Breast epithelium (tissue), 3 donors: ENCODE measurements around the gene CYP3A4.

Source experiments
- CTCF ChIP-seq, 3 donors: fragments of 450-650 bp; IDR thresholded peaks; one replicate each; pipeline ENCODE4 v1.5.1; 2016 to 2017; ENCODE audit warnings: antibody characterized with exemption in 3 of 3, mild to moderate bottlenecking in 3 of 3, moderate library complexity in 3 of 3
- POLR2AphosphoS5 ChIP-seq, 3 donors: sonication (generic); formaldehyde crosslinking; IDR thresholded peaks; one replicate each; pipeline ENCODE4 v1.6.1; 2017; ENCODE audit warnings: antibody characterized with exemption in 3 of 3

GRCh38 chr7:99779949-99780348 is 4.0 kb downstream of the CYP3A4 start:
- TF ChIP-seq CTCF (IDR thresholded peaks at IDR 0.05) (no peak), POLR2AphosphoS5 (IDR thresholded peaks at IDR 0.05) (no peak)
